Endothelial cell of umbilical vein (primary cell): ENCODE measurements around the gene NPFFR1. TPM values are rescaled to one million over a fixed set of nuclear protein-coding genes. Genes with fewer than 3 reads are reported as not detected.

ENCODE experiments used
- BruUV-seq: library from RNA; stranded (reverse); fragments of 400-500 nt; replicated peaks from 2 replicates; lab custom pipeline; 2021; lab: Mats Ljungman, UMichigan
- CTCF ChIA-PET: fragments of 300-600, 350-600 bp; sonication (Branson Sonifier 250); formaldehyde crosslinking; loops from one replicate; lab custom pipeline; 2021; ENCODE audit warnings: antibody characterized with exemption, inconsistent platforms; lab: Charles Lee
- POLR2A ChIA-PET: fragments of 300-600, 350-600 bp; sonication (Branson Sonifier 250); formaldehyde crosslinking; loops from one replicate; lab custom pipeline; 2021; ENCODE audit warnings: antibody characterized with exemption, inconsistent platforms; lab: Charles Lee
- DNase-seq: peaks from one replicate; pipeline ENCODE4 v3.0.0-alpha.2; 2011; ENCODE audit warnings: low read depth, low spot score
- FAIRE-seq: peaks from 2 replicates; lab custom pipeline; 2011; peaks lifted over from hg19 to GRCh38; lab: Jason Lieb, UNC
- H2AFZ ChIP-seq: 2 replicates; pipeline ENCODE4 v1.6.0; 2012; ENCODE audit warnings: low read depth, low read length, control low read depth, inconsistent platforms
- H3K27ac ChIP-seq: 2 replicates; pipeline ENCODE4 v1.5.1; 2011; ENCODE audit warnings: low read depth, mild to moderate bottlenecking, control low read depth, low read length, moderate library complexity; ENCODE audit not compliant: insufficient read depth
- H3K27me3 ChIP-seq, 2 experiments: 2 replicates each; pipeline versions ENCODE4 v1.6.0 to v1.6.1; 2011; ENCODE audit warnings: low read length in 2 of 2, mixed read lengths in 1 of 2; ENCODE audit not compliant: control insufficient read depth in 2 of 2, insufficient read depth in 2 of 2
- H3K36me3 ChIP-seq, 2 experiments: 2 replicates in 1 of 2; 3 replicates in 1 of 2; pipeline ENCODE4 v1.5.1; 2011; ENCODE audit warnings: low read length in 2 of 2, mild to moderate bottlenecking in 1 of 2, moderate library complexity in 1 of 2; ENCODE audit not compliant: control insufficient read depth in 2 of 2, insufficient read depth in 2 of 2; ENCODE audit errors: extremely low read depth in 1 of 2
- H3K4me1 ChIP-seq: 3 replicates; pipeline ENCODE4 v1.5.1; 2011; ENCODE audit warnings: mild to moderate bottlenecking, low read length; ENCODE audit not compliant: control insufficient read depth, insufficient read depth; ENCODE audit errors: extremely low read depth
- H3K4me2 ChIP-seq: 2 replicates; pipeline ENCODE4 v1.6.1; 2011; ENCODE audit warnings: low read length, control low read depth, mixed read lengths; ENCODE audit not compliant: insufficient read depth
- H3K4me3 ChIP-seq, 3 experiments: fragments of 200-600 bp in 1 of 3; sonication (generic), shearing (Covaris generic) in 1 of 3; replicated peaks in 1 of 3; 2 replicates each; pipeline ENCODE4 v1.5.1; 2011 to 2016; ENCODE audit warnings: control low read depth in 3 of 3, low read length in 3 of 3, mild to moderate bottlenecking in 2 of 3, inconsistent platforms in 1 of 3, low read depth in 1 of 3, moderate library complexity in 1 of 3; ENCODE audit not compliant: insufficient read depth in 1 of 3
- H3K79me2 ChIP-seq: 2 replicates; pipeline ENCODE4 v1.6.0; 2012; ENCODE audit warnings: low read length, inconsistent platforms; ENCODE audit not compliant: control insufficient read depth, insufficient read depth
- H3K9ac ChIP-seq: replicated peaks from 2 replicates; pipeline ENCODE3; 2011; ENCODE audit warnings: low read length, control low read depth; ENCODE audit not compliant: insufficient read depth; ENCODE audit errors: extremely low read depth
- H3K9me1 ChIP-seq: replicated peaks from 3 replicates; pipeline ENCODE4 v1.6.0; 2011; ENCODE audit warnings: mild to moderate bottlenecking, low read length; ENCODE audit not compliant: control insufficient read depth, insufficient read depth; ENCODE audit errors: extremely low read depth
- H3K9me3 ChIP-seq: replicated peaks from 2 replicates; pipeline ENCODE4 v1.5.1; 2012; ENCODE audit warnings: low read length, inconsistent platforms; ENCODE audit not compliant: control insufficient read depth, insufficient read depth
- H4K20me1 ChIP-seq: replicated peaks from 2 replicates; pipeline ENCODE3; 2011; ENCODE audit warnings: mild to moderate bottlenecking, low read length; ENCODE audit not compliant: control insufficient read depth, insufficient read depth; ENCODE audit errors: extremely low read depth
- EZH2 ChIP-seq: IDR thresholded peaks from 2 replicates; pipeline ENCODE4 v1.6.1; 2012; ENCODE audit warnings: borderline replicate concordance, low read depth, mild to moderate bottlenecking, moderate library complexity, low read length, inconsistent platforms; ENCODE audit not compliant: severe bottlenecking
- JUN ChIP-seq: IDR thresholded peaks from 2 replicates; pipeline ENCODE4 v1.6.1; 2011; ENCODE audit warnings: borderline replicate concordance, low read depth; ENCODE audit not compliant: insufficient read length, insufficient read depth
- MYC ChIP-seq: IDR thresholded peaks from one replicate; pipeline ENCODE4 v1.6.1; 2011; ENCODE audit warnings: mild to moderate bottlenecking, low read depth, low read length
- POLR2AphosphoS5 ChIP-seq: IDR thresholded peaks from 2 replicates; pipeline ENCODE4 v1.6.1; 2012; ENCODE audit warnings: low read depth, mild to moderate bottlenecking, control low read depth, low read length, moderate library complexity; ENCODE audit not compliant: insufficient read depth
- dilution Hi-C: fragments of 300-500 bp; cut with MboI; formaldehyde crosslinking; loops from one replicate; pipeline ENCODE4 v1.15.0; 2019; ENCODE audit warnings: low sequenced_read_pairs; ENCODE audit not compliant: extremely low pct_ligation_motif_present
- intact Hi-C: fragments of 100-400 bp; cut with micrococcal nuclease; formaldehyde crosslinking; loops from one replicate; pipeline ENCODE4 v1.10.0; 2022
- polyA plus RNA-seq, 4 experiments: library from polyadenylated mRNA; depleted of rRNA in 3 of 4; stranded (reverse) in 3 of 4; unstranded in 1 of 4; fragments of >200 nt; gene quantifications; 2 replicates each; pipeline versions ENCODE4 v1.2.1 to v1.2.3, GENCODE V29; 2011 to 2012; ENCODE audit warnings: missing spikeins in 1 of 4
- total RNA-seq: library from RNA; stranded (reverse); gene quantifications from 2 replicates; pipeline ENCODE4 v1.2.3, GENCODE V29; 2021
- TF ChIP-seq, protein P1 (sequence below), 2 donors: IDR thresholded peaks; 1 replicate in 1 of 2; 2 replicates in 1 of 2; pipeline ENCODE4 v1.5.1; 2011; ENCODE audit warnings: low read length in 2 of 2, mild to moderate bottlenecking in 2 of 2, moderate library complexity in 2 of 2, control low read depth in 1 of 2, inconsistent platforms in 1 of 2, low read depth in 1 of 2; ENCODE audit not compliant: insufficient read depth in 1 of 2; ENCODE audit errors: extremely low read depth in 1 of 2

Gene NPFFR1
- total and polyA plus RNA-seq, 2 donors (not counting 3 experiments of a cell fraction or from before 2014, with no cell fraction given): not detected

DNA sequence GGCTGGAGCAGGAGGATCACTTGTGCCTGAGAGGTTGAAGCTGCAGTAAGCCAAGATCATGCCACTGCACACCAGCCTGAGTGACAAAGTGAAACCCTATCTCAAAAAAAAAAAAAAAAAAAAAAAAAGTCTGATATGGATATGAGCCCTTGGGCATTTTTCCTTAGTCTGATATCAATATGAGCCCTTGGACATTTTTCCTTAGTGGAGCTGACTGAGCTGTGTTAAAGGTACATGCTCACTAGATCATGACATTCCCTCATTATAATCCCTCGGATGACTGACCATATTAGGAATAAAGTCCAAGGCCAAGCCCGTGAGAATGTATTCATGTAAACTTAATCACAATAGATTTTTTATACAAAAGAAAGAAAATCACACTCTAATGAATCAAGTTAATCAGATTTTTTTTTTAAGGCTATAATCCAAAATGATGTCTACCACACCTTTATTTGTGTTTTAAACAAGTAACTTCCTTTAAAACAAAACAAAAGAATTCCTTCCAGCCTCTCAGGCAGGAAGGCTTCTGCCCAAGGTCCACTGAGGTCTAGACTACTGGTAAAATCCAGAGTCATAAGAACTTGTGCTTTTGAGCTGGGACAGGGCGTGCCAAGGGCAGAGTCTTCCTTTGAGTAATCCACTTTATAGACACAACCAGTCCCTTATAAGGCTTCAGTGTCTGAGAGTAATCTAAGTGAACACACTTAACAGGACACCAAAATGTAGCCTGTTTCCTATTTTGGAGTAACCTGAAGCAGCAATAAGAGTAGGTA is 56.1 kb downstream of the NPFFR1 start:
- FAIRE-seq: no peak
- H3K36me3 ChIP-seq: peaks cover 0 to 5% of the 10 kb centered on the region in 2 experiments
- H3K9ac ChIP-seq: no peak overlapping the region
- no peak overlapping the region for H3K27ac ChIP-seq
- dilution Hi-C loops: no loop called here
- no peaks in the 10 kb centered on the region for H3K9me3 ChIP-seq
- H3K79me2 ChIP-seq: peaks cover 59% of the 10 kb centered on the region
- intact Hi-C loops: no loop called here
- no peak overlapping the region for H3K4me2 ChIP-seq
- H3K9me1 ChIP-seq: no peaks in the 10 kb centered on the region
- no peak overlapping the region for H2AFZ ChIP-seq
- DNase-seq: no peak
- ChIA-PET CTCF (interaction anchor here (0.6 to 6.6 kb wide), 4 partner anchors 37 to 137 kb away, joined by 4 to 47 read pairs (median 6); no protein-coding TSS in a partner anchor), POLR2A (interaction anchor here (0.6 kb wide), 1 partner anchor 182 kb away, joined by 3 read pairs; no protein-coding TSS in a partner anchor)
- no peak for TF ChIP-seq JUN
- no peak for TF ChIP-seq MYC
- TF ChIP-seq, protein P1, sequence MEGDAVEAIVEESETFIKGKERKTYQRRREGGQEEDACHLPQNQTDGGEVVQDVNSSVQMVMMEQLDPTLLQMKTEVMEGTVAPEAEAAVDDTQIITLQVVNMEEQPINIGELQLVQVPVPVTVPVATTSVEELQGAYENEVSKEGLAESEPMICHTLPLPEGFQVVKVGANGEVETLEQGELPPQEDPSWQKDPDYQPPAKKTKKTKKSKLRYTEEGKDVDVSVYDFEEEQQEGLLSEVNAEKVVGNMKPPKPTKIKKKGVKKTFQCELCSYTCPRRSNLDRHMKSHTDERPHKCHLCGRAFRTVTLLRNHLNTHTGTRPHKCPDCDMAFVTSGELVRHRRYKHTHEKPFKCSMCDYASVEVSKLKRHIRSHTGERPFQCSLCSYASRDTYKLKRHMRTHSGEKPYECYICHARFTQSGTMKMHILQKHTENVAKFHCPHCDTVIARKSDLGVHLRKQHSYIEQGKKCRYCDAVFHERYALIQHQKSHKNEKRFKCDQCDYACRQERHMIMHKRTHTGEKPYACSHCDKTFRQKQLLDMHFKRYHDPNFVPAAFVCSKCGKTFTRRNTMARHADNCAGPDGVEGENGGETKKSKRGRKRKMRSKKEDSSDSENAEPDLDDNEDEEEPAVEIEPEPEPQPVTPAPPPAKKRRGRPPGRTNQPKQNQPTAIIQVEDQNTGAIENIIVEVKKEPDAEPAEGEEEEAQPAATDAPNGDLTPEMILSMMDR (IDR thresholded peaks at IDR 0.05; ENCODE audit: extremely low read depth in 1 of 2, insufficient read depth in 1 of 2, low read depth in 1 of 2, low read length in 2 of 2): no peak
- no peak for TF ChIP-seq EZH2
- no peak for TF ChIP-seq POLR2AphosphoS5
- BruUV-seq: no TSS peak
- no peaks in the 10 kb centered on the region for H3K27me3 ChIP-seq
- H3K4me3 ChIP-seq: no peak overlapping the region
- H4K20me1 ChIP-seq: no peaks in the 10 kb centered on the region
- peaks cover 7% of the 10 kb centered on the region for H3K4me1 ChIP-seq
